Measurements from ENCODE around the gene AHCYL1.

AHCYL1 gene

GRCh38 chr1:110068646-110069403 lies 84.3 kb downstream of the AHCYL1 start:
- DNase-seq (ENCODE audit: insufficient read length) (no peak), FAIRE-seq (no peak)
- no peak for TF ChIP-seq POLR2A (IDR thresholded peaks at IDR 0.05; ENCODE audit: low read depth, low read length)

- no peak for TF ChIP-seq TAF1 (IDR thresholded peaks at IDR 0.05; ENCODE audit: borderline replicate concordance, low read depth, low read length)
- TF ChIP-seq POLR2AphosphoS5 (IDR thresholded peaks at IDR 0.05; ENCODE audit: low read depth, low read length) = no peak
- TF ChIP-seq POLR2A (IDR thresholded peaks at IDR 0.05; ENCODE audit: low read depth, low read length) = no peak
- FAIRE-seq = no peak
- no peak for DNase-seq (ENCODE audit: insufficient read length)
Measured at GRCh38 chr1:110069404-110070281, 85.1 kb downstream of the AHCYL1 start.

DNA sequence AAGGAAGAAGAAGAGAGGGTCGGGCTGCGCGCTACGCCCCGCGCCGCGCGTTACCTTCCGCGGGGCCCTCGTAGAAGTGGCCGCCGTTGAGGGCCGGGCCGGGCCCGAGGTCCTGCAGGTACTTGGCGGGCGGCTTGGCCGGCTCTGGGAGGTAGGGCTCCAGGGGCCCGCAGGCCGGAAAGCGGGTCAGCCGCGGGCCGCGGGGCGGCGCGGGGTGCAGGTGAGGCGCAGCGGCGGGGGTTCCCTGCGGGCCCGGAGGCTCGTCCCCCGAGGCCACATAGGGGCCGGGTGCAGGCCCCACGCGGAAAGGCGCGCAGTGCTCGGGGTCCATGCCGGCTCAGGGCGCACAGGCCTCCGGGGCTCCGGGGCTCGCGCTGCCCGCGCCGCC lies 85.7 kb downstream of the AHCYL1 start:
- DNase-seq (ENCODE audit: insufficient read length) (no peak), FAIRE-seq (no peak)
- TF ChIP-seq TAF1 (IDR thresholded peaks at IDR 0.05; ENCODE audit: borderline replicate concordance, low read depth, low read length) = no peak
- no peak for TF ChIP-seq POLR2AphosphoS5 (IDR thresholded peaks at IDR 0.05; ENCODE audit: low read depth, low read length)
- no peak for TF ChIP-seq POLR2A (IDR thresholded peaks at IDR 0.05; ENCODE audit: low read depth, low read length)

DNA sequence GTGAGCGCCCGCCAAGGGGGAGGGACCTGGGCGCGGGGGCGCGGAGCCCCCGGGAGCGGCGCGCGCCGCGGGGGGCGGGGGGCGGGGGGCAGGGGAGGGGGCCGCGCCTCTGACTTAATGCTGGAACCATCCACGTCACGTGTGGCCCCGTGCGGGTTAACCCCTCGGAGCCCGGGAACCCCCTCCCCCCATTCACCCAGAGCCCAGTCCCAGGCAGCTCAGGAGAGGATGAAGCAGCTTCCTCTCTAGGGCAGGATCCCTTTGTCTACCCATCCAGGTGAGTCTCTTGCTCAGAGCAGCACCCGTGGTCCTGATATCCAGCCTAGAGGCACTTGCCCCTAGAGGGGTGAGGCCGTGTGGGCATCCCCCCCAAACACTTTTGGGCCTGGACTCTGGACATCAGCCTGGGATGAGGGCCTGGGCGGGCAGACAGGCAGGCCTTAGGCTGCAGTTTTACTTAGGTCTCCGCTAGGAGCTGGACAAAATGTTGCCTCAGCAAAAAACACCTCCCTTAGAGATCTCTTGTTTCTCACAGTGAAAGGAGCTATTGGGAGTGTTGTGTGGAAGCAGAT lies 86.2 kb downstream of the AHCYL1 start, which contains the start of gene ALX3:
ALX3 (minus strand) TSS at position 2 of the 572 bp plus-strand sequence. CDS start 60 bp downstream, outside the sequence.
- TF ChIP-seq TAF1 (IDR thresholded peaks at IDR 0.05; ENCODE audit: borderline replicate concordance, low read depth, low read length) (no peak), POLR2A (IDR thresholded peaks at IDR 0.05; ENCODE audit: low read depth, low read length) (no peak), POLR2AphosphoS5 (IDR thresholded peaks at IDR 0.05; ENCODE audit: low read depth, low read length) (no peak)
- DNase-seq (ENCODE audit: insufficient read length) = no peak
- FAIRE-seq = no peak
